ENCODE data around the gene PISD. TPM values are rescaled to one million over a fixed set of nuclear protein-coding genes. Genes with fewer than 3 reads are reported as not detected.

PISD gene
- total RNA-seq, 2 donors from 2014 or later = 35.1 to 91.2 TPM

DNA sequence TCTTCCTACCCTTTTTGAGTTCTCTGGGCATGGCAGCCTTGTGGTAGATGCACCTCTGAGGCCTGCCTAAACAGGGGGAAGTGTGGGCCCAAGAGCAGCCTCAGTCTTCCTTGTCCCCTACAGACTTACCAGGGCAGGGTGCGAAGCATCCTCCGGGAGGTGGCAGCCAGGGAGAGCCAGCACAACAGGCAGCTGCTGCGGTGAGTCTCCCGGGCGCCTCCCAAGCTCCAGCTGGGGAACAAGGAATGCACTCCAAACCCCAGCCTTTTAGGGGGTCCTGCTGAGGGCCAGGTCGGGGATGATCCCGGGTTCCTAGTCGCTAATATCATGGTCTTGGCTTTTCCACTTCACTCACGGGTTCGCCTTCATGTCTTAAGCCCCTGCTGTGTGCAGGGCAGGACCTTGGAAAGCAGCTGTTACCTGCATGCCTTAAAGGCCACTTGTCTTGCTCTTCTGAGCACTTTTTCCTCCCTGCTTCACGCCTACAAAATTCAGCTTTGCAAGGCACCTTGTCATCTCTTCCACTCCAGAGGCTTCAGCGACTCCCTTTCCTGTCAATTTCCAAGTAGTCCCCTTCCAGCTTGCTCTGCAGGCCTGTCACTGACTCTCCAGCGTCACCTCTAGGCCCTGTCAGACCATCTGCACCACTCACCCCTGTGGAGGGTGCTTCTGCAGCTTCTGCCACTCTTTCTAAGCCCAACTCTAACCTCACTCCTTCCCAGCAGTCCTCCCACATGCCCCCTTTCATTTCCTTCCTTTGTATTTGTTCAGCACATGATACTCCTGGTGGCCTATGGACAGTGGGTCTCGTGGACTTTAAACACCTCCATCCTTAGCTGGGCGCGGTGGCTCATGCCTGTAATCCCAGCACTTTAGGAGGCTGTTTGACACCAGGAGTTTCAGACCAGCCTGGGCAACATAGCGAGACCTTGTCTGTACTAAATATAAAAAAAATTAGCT, 57.0 kb downstream of the PISD start:
- Histone ChIP-seq H3K4me3 (no peak overlapping the region), H3K27me3 (replicated peaks; ENCODE audit: insufficient read depth) (no peaks in the 10 kb centered on the region), H3K36me3 (no peaks in the 10 kb centered on the region), H3K9me3 (no peaks in the 10 kb centered on the region), H3K4me1 (replicated peaks) (no peaks in the 10 kb centered on the region), H3K27ac (no peak overlapping the region)
- TF ChIP-seq, protein P1, sequence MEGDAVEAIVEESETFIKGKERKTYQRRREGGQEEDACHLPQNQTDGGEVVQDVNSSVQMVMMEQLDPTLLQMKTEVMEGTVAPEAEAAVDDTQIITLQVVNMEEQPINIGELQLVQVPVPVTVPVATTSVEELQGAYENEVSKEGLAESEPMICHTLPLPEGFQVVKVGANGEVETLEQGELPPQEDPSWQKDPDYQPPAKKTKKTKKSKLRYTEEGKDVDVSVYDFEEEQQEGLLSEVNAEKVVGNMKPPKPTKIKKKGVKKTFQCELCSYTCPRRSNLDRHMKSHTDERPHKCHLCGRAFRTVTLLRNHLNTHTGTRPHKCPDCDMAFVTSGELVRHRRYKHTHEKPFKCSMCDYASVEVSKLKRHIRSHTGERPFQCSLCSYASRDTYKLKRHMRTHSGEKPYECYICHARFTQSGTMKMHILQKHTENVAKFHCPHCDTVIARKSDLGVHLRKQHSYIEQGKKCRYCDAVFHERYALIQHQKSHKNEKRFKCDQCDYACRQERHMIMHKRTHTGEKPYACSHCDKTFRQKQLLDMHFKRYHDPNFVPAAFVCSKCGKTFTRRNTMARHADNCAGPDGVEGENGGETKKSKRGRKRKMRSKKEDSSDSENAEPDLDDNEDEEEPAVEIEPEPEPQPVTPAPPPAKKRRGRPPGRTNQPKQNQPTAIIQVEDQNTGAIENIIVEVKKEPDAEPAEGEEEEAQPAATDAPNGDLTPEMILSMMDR (IDR thresholded peaks at IDR 0.05) = no peak
- TF ChIP-seq POLR2AphosphoS5 (IDR thresholded peaks at IDR 0.05) = no peak
- TF ChIP-seq POLR2A (IDR thresholded peaks at IDR 0.05) = no peak
- WGBS = 90% methylated on average over 15 of the region's 17 CpGs
- no peak for DNase-seq (ENCODE audit: low spot score)
- intact Hi-C loops (cut with DNase I) = no loop called here

DNA sequence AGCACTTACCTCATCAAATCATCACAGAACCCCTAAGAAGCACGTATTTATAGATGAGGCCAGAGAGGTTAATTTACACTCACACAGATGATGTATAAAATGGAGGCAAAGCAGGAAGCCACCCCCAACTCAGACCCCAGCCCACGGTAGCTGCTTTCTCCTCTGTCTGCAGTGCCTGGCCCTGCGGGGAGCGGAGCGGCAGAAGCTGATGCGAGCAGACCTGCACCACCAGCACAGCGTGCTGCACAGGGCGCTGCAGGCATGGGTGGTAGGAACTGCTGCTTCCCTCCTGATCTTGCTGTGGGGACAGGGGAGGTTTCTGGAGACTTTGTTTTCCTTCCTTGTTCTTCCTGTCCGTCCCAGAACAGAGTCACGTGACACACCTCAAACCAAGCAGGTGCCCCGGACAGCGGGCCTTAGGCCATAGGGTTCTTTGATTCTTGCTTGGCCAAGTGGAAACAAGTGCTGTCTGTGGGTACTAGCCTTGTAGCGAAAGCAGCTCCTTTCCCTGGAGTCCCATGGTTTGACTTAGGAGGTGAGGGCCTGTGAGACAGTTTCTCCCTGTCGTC, 57.8 kb downstream of the PISD start:
- no peak overlapping the region for H3K4me3 ChIP-seq
- no peak for DNase-seq (ENCODE audit: low spot score)
- H3K9me3 ChIP-seq = no peaks in the 10 kb centered on the region
- no peaks in the 10 kb centered on the region for H3K4me1 ChIP-seq (replicated peaks)
- H3K27ac ChIP-seq = no peak overlapping the region
- no peaks in the 10 kb centered on the region for H3K27me3 ChIP-seq (replicated peaks; ENCODE audit: insufficient read depth)
- WGBS = 88% methylated on average over 14 of the region's 14 CpGs
- intact Hi-C loops (cut with DNase I) = no loop called here
- H3K36me3 ChIP-seq = no peaks in the 10 kb centered on the region
- TF ChIP-seq POLR2AphosphoS5 (IDR thresholded peaks at IDR 0.05) (no peak), POLR2A (IDR thresholded peaks at IDR 0.05) (no peak)
- TF ChIP-seq, protein P1 (IDR thresholded peaks at IDR 0.05) = no peak

DNA sequence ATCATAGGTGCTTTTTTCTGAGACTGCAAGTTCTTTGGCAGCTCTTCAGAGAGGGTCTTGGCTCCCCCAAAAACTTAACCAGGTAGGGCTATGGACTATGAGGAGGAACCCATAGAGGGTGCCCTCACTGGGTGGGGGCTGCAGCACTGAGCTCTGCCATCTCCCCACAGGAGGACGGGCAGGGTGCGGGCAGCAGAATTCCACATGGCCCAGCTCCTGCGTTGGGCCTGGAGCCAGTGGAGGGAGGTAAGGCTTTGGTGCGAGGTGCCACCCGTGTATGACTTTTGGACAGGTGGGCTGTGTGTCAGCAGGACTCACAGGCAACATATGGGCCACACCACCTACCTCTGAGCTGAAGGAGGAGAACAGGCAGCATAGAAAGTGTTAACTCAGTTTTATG, 58.4 kb downstream of the PISD start:
- WGBS = 92% methylated on average over 5 of the region's 5 CpGs
- TF ChIP-seq, protein P1 (IDR thresholded peaks at IDR 0.05) = no peak
- TF ChIP-seq POLR2AphosphoS5 (IDR thresholded peaks at IDR 0.05) = no peak
- TF ChIP-seq POLR2A (IDR thresholded peaks at IDR 0.05) = no peak
- no peaks in the 10 kb centered on the region for H3K9me3 ChIP-seq
- no peaks in the 10 kb centered on the region for H3K4me1 ChIP-seq (replicated peaks)
- no peak for DNase-seq (ENCODE audit: low spot score)
- no peaks in the 10 kb centered on the region for H3K36me3 ChIP-seq
- no peak overlapping the region for H3K27ac ChIP-seq
- H3K27me3 ChIP-seq (replicated peaks; ENCODE audit: insufficient read depth) = no peaks in the 10 kb centered on the region
- intact Hi-C loops (cut with DNase I) = no loop called here
- H3K4me3 ChIP-seq = no peak overlapping the region

DNA sequence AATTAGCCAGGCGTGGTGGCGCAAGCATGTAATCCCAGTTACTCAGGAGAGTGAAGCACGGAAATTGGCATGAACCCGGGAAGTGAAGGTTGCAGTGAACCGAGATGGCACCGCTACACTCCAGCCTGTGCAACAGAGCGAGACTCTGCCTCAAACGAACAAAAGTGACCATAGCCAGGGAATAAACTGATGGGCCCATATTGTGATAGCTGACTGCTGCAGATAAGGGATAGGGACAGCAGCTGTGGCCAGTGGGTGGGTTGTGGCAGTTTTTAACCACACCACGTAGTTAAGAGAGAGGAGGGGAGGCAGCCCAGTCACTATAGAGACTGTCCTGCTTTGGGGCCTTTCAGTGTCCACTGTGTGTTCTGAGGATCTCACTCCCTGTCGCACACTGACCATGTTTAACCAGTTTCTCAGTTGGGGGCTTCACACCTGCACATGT, 58.9 kb downstream of the PISD start:
- Histone ChIP-seq H3K4me3 (no peak overlapping the region), H3K36me3 (no peaks in the 10 kb centered on the region), H3K4me1 (replicated peaks) (no peaks in the 10 kb centered on the region), H3K27ac (no peak overlapping the region), H3K27me3 (replicated peaks; ENCODE audit: insufficient read depth) (no peaks in the 10 kb centered on the region), H3K9me3 (no peaks in the 10 kb centered on the region)
- no peak for DNase-seq (ENCODE audit: low spot score)
- 83% methylated on average over 10 of the region's 10 CpGs for WGBS
- intact Hi-C loops (cut with DNase I) = no loop called here
- TF ChIP-seq POLR2A (IDR thresholded peaks at IDR 0.05) (no peak), POLR2AphosphoS5 (IDR thresholded peaks at IDR 0.05) (no peak)
- TF ChIP-seq, protein P1 (IDR thresholded peaks at IDR 0.05) = no peak
